ENCODE measurements around the gene ZDHHC1.
"Not testable (repeated sequence)": the region's sequence is repeated elsewhere in the genome, so short reads cannot be mapped to it uniquely, and the experiment has no call there.

ZDHHC1 gene

DNA sequence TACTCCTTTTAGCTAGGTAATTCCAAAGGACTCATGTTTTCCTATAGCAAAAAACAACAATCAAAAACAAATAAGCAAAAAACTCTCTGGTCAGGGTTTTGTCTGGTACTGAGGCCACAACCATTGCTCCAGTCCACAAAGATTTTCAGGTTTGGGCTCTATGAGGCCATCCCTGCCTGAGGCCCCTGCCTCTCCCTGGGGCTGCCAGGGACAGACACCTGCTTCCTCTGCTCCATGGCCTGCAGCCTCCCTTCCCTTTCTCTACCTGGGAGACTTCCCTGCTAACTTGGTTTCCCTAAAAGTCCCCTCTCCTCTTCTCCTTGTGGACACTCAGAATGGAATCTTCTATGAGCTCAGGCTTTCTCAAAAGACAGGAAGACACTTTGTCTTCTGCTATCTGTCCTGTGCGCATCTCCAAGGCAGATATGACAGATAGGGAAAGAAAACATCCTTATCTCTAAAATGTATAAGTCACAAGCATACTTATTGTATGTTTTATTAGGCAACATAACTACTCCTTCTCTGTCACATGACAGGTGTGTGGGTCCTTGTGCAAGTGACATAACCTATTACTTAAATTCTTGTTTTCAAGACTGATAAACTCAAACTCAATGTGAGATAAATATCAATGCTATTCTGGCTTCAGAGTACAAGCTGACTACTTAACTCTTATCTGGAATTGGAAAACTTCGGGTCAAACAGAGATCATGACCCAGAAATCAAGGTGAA, 1.2 kb upstream of the ZDHHC1 start:
- no peak for DNase-seq (ENCODE audit: low spot score)
- in situ Hi-C loops (cut with MboI; ENCODE audit: low pct_unique_long_range_greater_than_20kb, low sequenced_read_pairs, unreplicated experiment), result no loop called here
- TF ChIP-seq, protein P1, sequence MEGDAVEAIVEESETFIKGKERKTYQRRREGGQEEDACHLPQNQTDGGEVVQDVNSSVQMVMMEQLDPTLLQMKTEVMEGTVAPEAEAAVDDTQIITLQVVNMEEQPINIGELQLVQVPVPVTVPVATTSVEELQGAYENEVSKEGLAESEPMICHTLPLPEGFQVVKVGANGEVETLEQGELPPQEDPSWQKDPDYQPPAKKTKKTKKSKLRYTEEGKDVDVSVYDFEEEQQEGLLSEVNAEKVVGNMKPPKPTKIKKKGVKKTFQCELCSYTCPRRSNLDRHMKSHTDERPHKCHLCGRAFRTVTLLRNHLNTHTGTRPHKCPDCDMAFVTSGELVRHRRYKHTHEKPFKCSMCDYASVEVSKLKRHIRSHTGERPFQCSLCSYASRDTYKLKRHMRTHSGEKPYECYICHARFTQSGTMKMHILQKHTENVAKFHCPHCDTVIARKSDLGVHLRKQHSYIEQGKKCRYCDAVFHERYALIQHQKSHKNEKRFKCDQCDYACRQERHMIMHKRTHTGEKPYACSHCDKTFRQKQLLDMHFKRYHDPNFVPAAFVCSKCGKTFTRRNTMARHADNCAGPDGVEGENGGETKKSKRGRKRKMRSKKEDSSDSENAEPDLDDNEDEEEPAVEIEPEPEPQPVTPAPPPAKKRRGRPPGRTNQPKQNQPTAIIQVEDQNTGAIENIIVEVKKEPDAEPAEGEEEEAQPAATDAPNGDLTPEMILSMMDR (IDR thresholded peaks at IDR 0.05; ENCODE audit: extremely low read depth, insufficient read depth, missing control alignments), result no peak

DNA sequence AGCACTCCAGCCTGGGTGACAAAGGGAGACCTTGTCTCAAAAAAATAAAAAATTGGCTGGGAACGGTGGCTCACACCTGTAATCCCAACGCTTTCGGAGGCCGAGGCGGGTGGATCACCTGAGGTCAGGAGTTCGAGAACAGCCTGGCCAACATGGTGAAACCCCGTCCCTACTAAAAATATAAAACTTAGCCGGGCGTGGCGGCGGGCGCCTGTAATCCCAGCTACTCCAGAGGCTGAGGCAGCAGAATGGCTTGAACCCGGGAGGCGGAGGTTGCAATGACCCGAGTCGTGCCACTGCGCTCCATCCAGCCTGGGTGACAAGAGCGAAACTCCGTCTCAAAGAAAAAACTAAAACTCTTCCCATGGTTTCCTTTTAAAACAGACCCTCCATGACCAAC, 856 bp downstream of the ZDHHC1 start:
- in situ Hi-C loops (cut with MboI; ENCODE audit: low pct_unique_long_range_greater_than_20kb, low sequenced_read_pairs, unreplicated experiment); DNase-seq (ENCODE audit: low spot score): not testable (repeated sequence)

DNA sequence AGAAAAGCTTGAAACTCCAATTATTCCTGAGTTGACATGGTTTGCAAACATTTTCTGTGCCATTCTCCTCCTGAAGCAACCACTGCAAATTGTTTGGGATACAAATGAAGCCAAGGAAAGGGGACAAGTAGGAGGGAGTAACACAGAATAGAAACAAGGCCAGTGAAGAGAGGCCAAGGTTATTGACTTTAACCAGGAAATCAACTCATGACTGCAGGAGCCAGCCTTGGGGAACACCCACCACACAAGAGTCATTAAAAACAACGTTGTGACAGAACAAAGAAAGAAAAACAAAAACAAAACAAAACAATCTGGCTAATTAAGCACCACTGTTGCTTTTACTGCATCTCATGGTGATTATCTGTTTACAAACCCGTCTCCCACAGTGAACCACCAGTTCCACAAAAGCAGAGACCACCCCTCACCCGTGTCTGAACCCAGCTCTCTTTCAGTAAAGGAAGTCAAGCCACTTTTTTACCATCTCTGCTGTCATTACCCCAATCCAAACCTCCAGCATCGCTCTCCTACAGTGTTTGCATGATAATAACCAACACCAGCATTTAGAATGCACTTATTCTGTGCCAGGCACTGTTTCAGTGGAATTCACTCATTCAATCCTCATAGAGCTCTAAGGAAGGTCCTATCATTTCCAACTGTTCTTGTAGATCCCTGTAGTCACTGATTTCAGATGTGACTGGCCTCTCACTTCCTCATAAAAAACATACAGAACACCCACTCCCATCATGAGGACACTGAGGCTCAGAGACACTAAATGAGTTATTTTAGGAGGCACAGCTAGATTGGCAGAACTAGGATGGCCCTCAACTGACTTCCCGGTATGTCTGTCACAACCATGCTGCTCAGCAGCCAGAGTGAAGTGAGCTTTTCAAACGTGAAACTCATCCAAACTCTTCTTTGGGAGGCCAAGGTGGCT, 2.0 kb downstream of the ZDHHC1 start:
- no peak for DNase-seq (ENCODE audit: low spot score)
- in situ Hi-C loops (cut with MboI; ENCODE audit: low pct_unique_long_range_greater_than_20kb, low sequenced_read_pairs, unreplicated experiment), result no loop called here

DNA sequence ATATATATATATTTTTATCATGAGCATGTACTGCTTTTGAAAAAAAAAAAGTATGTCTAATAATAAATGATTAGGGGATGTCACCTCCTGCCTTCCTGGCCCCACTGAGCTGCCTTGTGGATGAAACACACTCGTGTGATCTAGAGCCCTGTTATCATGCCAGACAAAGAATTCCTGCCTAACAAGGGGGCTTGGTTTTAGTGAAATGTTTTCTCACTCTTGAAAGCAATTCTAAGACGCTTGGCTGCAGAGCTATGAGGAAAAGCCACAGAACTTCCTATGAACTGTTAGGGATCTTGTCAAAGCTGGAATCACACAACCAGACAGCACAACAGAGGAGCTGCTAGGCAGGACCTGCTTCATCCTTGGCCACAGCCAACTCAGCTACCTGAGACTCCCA, 4.0 kb downstream of the ZDHHC1 start:
- in situ Hi-C loops (cut with MboI; ENCODE audit: low pct_unique_long_range_greater_than_20kb, low sequenced_read_pairs, unreplicated experiment), result no loop called here
- TF ChIP-seq, protein P1 (IDR thresholded peaks at IDR 0.05; ENCODE audit: extremely low read depth, insufficient read depth, missing control alignments), result no peak
- DNase-seq (ENCODE audit: low spot score), result no peak

More for the DNA sequence above, 2.0 kb downstream of the ZDHHC1 start:
- TF ChIP-seq, protein P1 (IDR thresholded peaks at IDR 0.05; ENCODE audit: extremely low read depth, insufficient read depth, missing control alignments), result no peak

DNA sequence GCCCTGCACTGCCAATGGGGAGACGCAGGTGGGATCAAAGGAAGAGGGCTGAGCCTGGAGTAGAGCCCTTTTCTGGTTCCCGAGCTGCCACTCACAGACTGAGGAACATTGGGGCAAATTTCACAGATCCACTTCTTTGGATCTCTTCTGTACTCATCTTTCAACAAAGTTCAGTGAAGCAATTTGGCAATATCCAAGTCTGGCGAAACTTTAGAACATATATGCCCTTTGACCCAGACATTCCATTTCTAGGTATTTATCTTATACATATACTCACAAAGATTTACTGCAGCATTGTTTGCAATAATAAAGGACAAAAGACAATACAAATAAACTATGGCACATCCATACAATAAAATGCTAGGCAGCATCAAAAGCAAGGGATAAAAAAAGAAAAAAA, 4.9 kb downstream of the ZDHHC1 start:
- in situ Hi-C loops (cut with MboI; ENCODE audit: low pct_unique_long_range_greater_than_20kb, low sequenced_read_pairs, unreplicated experiment), result no loop called here
- TF ChIP-seq, protein P1 (IDR thresholded peaks at IDR 0.05; ENCODE audit: extremely low read depth, insufficient read depth, missing control alignments), result no peak
- no peak for DNase-seq (ENCODE audit: low spot score)

DNA sequence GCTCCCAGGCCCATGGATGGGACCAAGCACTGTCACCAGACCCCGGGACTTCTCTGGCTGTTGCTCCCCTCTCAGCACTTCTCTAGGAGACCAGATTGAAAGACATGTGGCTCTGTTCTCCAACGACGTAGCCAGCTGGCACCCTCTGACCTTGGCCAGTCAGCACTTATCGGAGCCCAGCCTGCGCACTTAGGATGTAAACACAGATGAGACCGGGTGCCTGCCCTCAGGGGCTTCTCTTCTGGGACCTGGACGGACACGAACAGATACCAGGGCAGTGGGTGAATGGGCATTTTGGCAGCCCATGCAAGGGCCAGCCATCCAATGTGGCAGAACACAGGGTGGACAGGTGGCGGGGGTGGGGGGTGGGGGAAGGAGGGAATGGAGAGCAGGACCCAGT, 6.6 kb downstream of the ZDHHC1 start:
- TF ChIP-seq, protein P1 (IDR thresholded peaks at IDR 0.05; ENCODE audit: extremely low read depth, insufficient read depth, missing control alignments), result no peak
- no peak for DNase-seq (ENCODE audit: low spot score)
- in situ Hi-C loops (cut with MboI; ENCODE audit: low pct_unique_long_range_greater_than_20kb, low sequenced_read_pairs, unreplicated experiment), result loop anchor here (10.0 kb wide), 1 partner anchor 145 kb away; no protein-coding TSS in a partner anchor
